Panc1 (cell line): ENCODE measurements around the gene FOXD2. TPM values are rescaled to one million over a fixed set of nuclear protein-coding genes. Genes with fewer than 3 reads are reported as not detected.

Experiments
- ATAC-seq: fragments of 200-7000 bp; cut with Tn5 transposase; 2 replicates; pipeline ENCODE4 v1.9.1; 2020; ENCODE audit warnings: mild to moderate bottlenecking, moderate library complexity
- BruUV-seq: library from RNA; stranded (reverse); fragments of 400-500 nt; replicated peaks from 2 replicates; lab custom pipeline; 2021; lab: Mats Ljungman, UMichigan
- CTCF ChIA-PET: fragments of 300-600 bp; sonication (Branson Sonifier 250); formaldehyde crosslinking; loops from one replicate; lab custom pipeline; 2022; ENCODE audit warnings: antibody characterized with exemption; lab: Charles Lee
- POLR2A ChIA-PET: fragments of 300-600 bp; sonication (Branson Sonifier 250); formaldehyde crosslinking; loops from one replicate; lab custom pipeline; 2022; ENCODE audit warnings: antibody characterized with exemption; lab: Charles Lee
- DNase-seq: peaks from one replicate; pipeline ENCODE4 v3.0.0-alpha.2; 2010; ENCODE audit warnings: low read depth, low spot score
- H3K27ac ChIP-seq: 2 replicates; pipeline ENCODE4 v1.5.1; 2011; ENCODE audit warnings: mild to moderate bottlenecking, low read length, inconsistent platforms
- H3K27me3 ChIP-seq: fragments of 200-500 bp; sonication (Bioruptor generic); 2 replicates; pipeline ENCODE4 v1.6.0; 2014; ENCODE audit warnings: low read length, inconsistent platforms; ENCODE audit not compliant: control insufficient read depth, insufficient read depth
- H3K36me3 ChIP-seq: fragments of 200-500 bp; sonication (Bioruptor generic); 2 replicates; pipeline ENCODE4 v1.5.1; 2014; ENCODE audit warnings: inconsistent platforms, mild to moderate bottlenecking, low read length, moderate library complexity; ENCODE audit not compliant: control insufficient read depth, insufficient read depth
- H3K4me1 ChIP-seq: 2 replicates; pipeline ENCODE4 v1.5.1; 2011; ENCODE audit warnings: inconsistent platforms, mild to moderate bottlenecking, low read length, moderate library complexity; ENCODE audit not compliant: control insufficient read depth, insufficient read depth
- H3K4me3 ChIP-seq, 2 experiments: 2 replicates each; pipeline ENCODE4 v1.5.1; 2011 to 2012; ENCODE audit warnings: low read depth in 2 of 2, low read length in 2 of 2, mild to moderate bottlenecking in 2 of 2, inconsistent platforms in 1 of 2, moderate library complexity in 1 of 2
- H3K9me3 ChIP-seq: fragments of 200-500 bp; sonication (Bioruptor generic); 2 replicates; pipeline ENCODE4 v1.5.1; 2014; ENCODE audit warnings: low read depth, mild to moderate bottlenecking, inconsistent platforms, low read length, moderate library complexity; ENCODE audit not compliant: control insufficient read depth, insufficient read depth
- CTCF ChIP-seq: fragments of 450-650 bp; IDR thresholded peaks from 2 replicates; pipeline ENCODE4 v1.5.1; 2017; ENCODE audit warnings: mild to moderate bottlenecking
- POLR2AphosphoS5 ChIP-seq: IDR thresholded peaks from 2 replicates; pipeline ENCODE4 v1.6.1; 2012; ENCODE audit warnings: mild to moderate bottlenecking, low read depth, low read length, moderate library complexity
- REST ChIP-seq, 2 experiments: IDR thresholded peaks; 2 replicates each; pipeline ENCODE4 v1.6.1; 2011 to 2012; ENCODE audit warnings: low read depth in 2 of 2, control low read depth in 1 of 2, low read length in 1 of 2, mild to moderate bottlenecking in 1 of 2, moderate library complexity in 1 of 2; ENCODE audit not compliant: insufficient read depth in 1 of 2
- SIN3A ChIP-seq: IDR thresholded peaks from 2 replicates; pipeline ENCODE4 v1.6.1; 2012; ENCODE audit warnings: low read depth, mild to moderate bottlenecking, low read length, moderate library complexity, borderline replicate concordance; ENCODE audit not compliant: insufficient read depth
- TCF7L2 ChIP-seq: IDR thresholded peaks from 2 replicates; pipeline ENCODE4 v1.6.1; 2011; ENCODE audit warnings: mild to moderate bottlenecking, low read depth, low read length, inconsistent platforms
- in situ Hi-C: cut with HindIII; loops from 2 replicates; pipeline ENCODE4 v1.10.0; 2016; ENCODE audit warnings: low sequenced_read_pairs, low pct_unique_long_range_greater_than_20kb
- intact Hi-C: fragments of 100-400 bp; cut with micrococcal nuclease; formaldehyde crosslinking; loops from one replicate; pipeline ENCODE4 v1.10.0; 2022; ENCODE audit not compliant: unreplicated experiment
- total RNA-seq: library from RNA; stranded (reverse); gene quantifications from one replicate; pipeline ENCODE4 v1.2.1, GENCODE V29; 2021; ENCODE audit not compliant: unreplicated experiment

Gene FOXD2
- total RNA-seq, 1 experiment from 2014 or later, result 2.2 TPM

GRCh38 chr1:47424336-47424982, 13.4 kb upstream of the FOXD2 start:
- intact Hi-C loops, result no loop called here

GRCh38 chr1:47431534-47431933, 6.3 kb upstream of the FOXD2 start:
- no peak for ATAC-seq
- TF ChIP-seq SIN3A (no peak), POLR2AphosphoS5 (no peak), TCF7L2 (no peak), REST (IDR thresholded peaks at IDR 0.05; ENCODE audit: insufficient read depth in 1 of 2, low read depth in 2 of 2, low read length in 1 of 2) (no peak), CTCF (no peak)
- in situ Hi-C loops, result no loop called here
- ChIA-PET POLR2A (no interaction called here), CTCF (no interaction called here)
- no TSS peak for BruUV-seq
- Histone ChIP-seq H3K4me1 (peaks cover 26% of the 10 kb centered on the region), H3K27ac (no peak overlapping the region), H3K9me3 (no peaks in the 10 kb centered on the region), H3K27me3 (no peaks in the 10 kb centered on the region), H3K4me3 (no peak overlapping the region), H3K36me3 (no peaks in the 10 kb centered on the region)
- no peak for DNase-seq
- intact Hi-C loops, result no loop called here

More at GRCh38 chr1:47424336-47424982, 13.4 kb upstream of the FOXD2 start:
- in situ Hi-C loops, result no loop called here
- no peaks in the 10 kb centered on the region for H3K27me3 ChIP-seq
- no peaks in the 10 kb centered on the region for H3K36me3 ChIP-seq
- TF ChIP-seq POLR2AphosphoS5 (no peak), CTCF (peak; percentile 89)
- no TSS peak for BruUV-seq
- ATAC-seq, result peak; percentile 80
- H3K9me3 ChIP-seq, result no peaks in the 10 kb centered on the region
- DNase-seq, result no peak
- H3K4me3 ChIP-seq, result no peak overlapping the region
- ChIA-PET CTCF (no interaction called here), POLR2A (no interaction called here)
- 0 out of 2 replicates have a peak, but pooled peaks cover 3% of the 10 kb centered on the region for H3K4me1 ChIP-seq
- H3K27ac ChIP-seq, result no peak overlapping the region
